Tibial artery (tissue), 4 donors: ENCODE measurements around the gene RAB31.

Source experiments
- DNase-seq, 2 donors: peaks; one replicate each; pipeline ENCODE4 v3.0.0-alpha.2; 2019
- H3K27ac ChIP-seq, 2 donors: fragments of 200-600 bp; sonication (generic) in 1 of 2; 1 replicate in 1 of 2; 2 replicates in 1 of 2; pipeline ENCODE4 v1.5.1; 2018 to 2019; ENCODE audit warnings: mild to moderate bottlenecking in 1 of 2
- H3K27me3 ChIP-seq, 2 donors: fragments of 200-600 bp; sonication (generic) in 1 of 2; one replicate each; pipeline versions ENCODE4 v1.5.1 to v1.6.0; 2016 to 2019
- H3K36me3 ChIP-seq, 3 donors: fragments of 200-600 bp; sonication (generic) in 2 of 3; one replicate each; pipeline ENCODE4 v1.5.1; 2016 to 2019; ENCODE audit warnings: mild to moderate bottlenecking in 2 of 3
- H3K4me1 ChIP-seq, 4 donors: fragments of 200-600 bp; sonication (generic) in 2 of 4; 1 replicate in 3 of 4; 2 replicates in 1 of 4; pipeline ENCODE4 v1.5.1; 2016 to 2019
- H3K4me3 ChIP-seq, 2 donors: fragments of 200-600 bp; sonication (generic) in 1 of 2; 1 replicate in 1 of 2; 2 replicates in 1 of 2; pipeline ENCODE4 v1.5.1; 2018 to 2019; ENCODE audit warnings: mild to moderate bottlenecking in 2 of 2
- H3K9me3 ChIP-seq, 3 donors: fragments of 200-600 bp; sonication (generic) in 1 of 3; one replicate each; pipeline ENCODE4 v1.5.1; 2016 to 2019
- CTCF ChIP-seq, 2 experiments: fragments of 200-600 bp in 1 of 2; fragments of 450-650 bp in 1 of 2; IDR thresholded peaks; one replicate each; pipeline ENCODE4 v1.5.1; 2017 to 2019; ENCODE audit warnings: antibody characterized with exemption in 2 of 2, mild to moderate bottlenecking in 1 of 2, moderate library complexity in 1 of 2
- intact Hi-C: fragments of 100-400 bp; cut with DNase I; formaldehyde crosslinking; loops from one replicate; pipeline ENCODE4 v1.15.0; 2023; ENCODE audit warnings: low total_unique reads

The RAB31 gene

GRCh38 chr18:9863282-9863681, 155.2 kb downstream of the RAB31 start:
- H3K27me3 ChIP-seq: no peaks in the 10 kb centered on the region
- H3K27ac ChIP-seq: no peak overlapping the region
- no peak for DNase-seq
- H3K4me3 ChIP-seq: no peak overlapping the region
- TF ChIP-seq CTCF (IDR thresholded peaks at IDR 0.05): no peak
- intact Hi-C loops: no loop called here
- H3K36me3 ChIP-seq: peaks cover 4 to 20% (median 7%) of the 10 kb centered on the region in 3 donors
- no peaks in the 10 kb centered on the region for H3K9me3 ChIP-seq
- H3K4me1 ChIP-seq: no peaks in the 10 kb centered on the region

GRCh38 chr18:9865764-9866490, 157.8 kb downstream of the RAB31 start:
- TF ChIP-seq CTCF (IDR thresholded peaks at IDR 0.05): no peak
- no peak overlapping the region for H3K27ac ChIP-seq

GRCh38 chr18:9866627-9867026, 158.5 kb downstream of the RAB31 start:
- DNase-seq: no peak
- H3K9me3 ChIP-seq: no peaks in the 10 kb centered on the region
- no peak for TF ChIP-seq CTCF (IDR thresholded peaks at IDR 0.05)
- H3K4me1 ChIP-seq: peaks cover 0 to 7% (median 3%) of the 10 kb centered on the region in 4 donors
- peaks cover 0 to 7% (median 4%) of the 10 kb centered on the region in 3 donors for H3K36me3 ChIP-seq
- H3K27me3 ChIP-seq: no peaks in the 10 kb centered on the region
- H3K27ac ChIP-seq: no peak overlapping the region
- intact Hi-C loops: no loop called here
- no peak overlapping the region for H3K4me3 ChIP-seq

More at GRCh38 chr18:9865764-9866490, 157.8 kb downstream of the RAB31 start:
- intact Hi-C loops: no loop called here
- Histone ChIP-seq H3K4me3 (no peak overlapping the region), H3K4me1 (peaks cover 0 to 7% (median 3%) of the 10 kb centered on the region in 4 donors), H3K9me3 (no peaks in the 10 kb centered on the region), H3K27me3 (no peaks in the 10 kb centered on the region), H3K36me3 (peaks cover 0 to 7% (median 4%) of the 10 kb centered on the region in 3 donors)
- DNase-seq: no peak

- TF ChIP-seq CTCF (IDR thresholded peaks at IDR 0.05): no peak
- no peak overlapping the region for H3K27ac ChIP-seq
Observed at GRCh38 chr18:9867071-9867594, 159.0 kb downstream of the RAB31 start.

GRCh38 chr18:9868857-9869714, 161.0 kb downstream of the RAB31 start:
- no peak for TF ChIP-seq CTCF (IDR thresholded peaks at IDR 0.05)
- no peak for DNase-seq

More at GRCh38 chr18:9867071-9867594, 159.0 kb downstream of the RAB31 start:
- Histone ChIP-seq H3K27me3 (no peaks in the 10 kb centered on the region), H3K4me1 (peaks cover 0 to 7% (median 3%) of the 10 kb centered on the region in 4 donors), H3K9me3 (no peaks in the 10 kb centered on the region), H3K36me3 (peaks cover 0 to 6% (median 4%) of the 10 kb centered on the region in 3 donors), H3K4me3 (no peak overlapping the region)
- intact Hi-C loops: no loop called here
- DNase-seq: no peak

More at GRCh38 chr18:9868857-9869714, 161.0 kb downstream of the RAB31 start:
- intact Hi-C loops: no loop called here
- H3K4me3 ChIP-seq: no peak overlapping the region
- no peaks in the 10 kb centered on the region for H3K27me3 ChIP-seq
- no peak overlapping the region for H3K27ac ChIP-seq
- H3K9me3 ChIP-seq: no peaks in the 10 kb centered on the region
- H3K36me3 ChIP-seq: no peaks in the 10 kb centered on the region
- peaks cover 0 to 7% (median 3%) of the 10 kb centered on the region in 4 donors for H3K4me1 ChIP-seq
